Endothelial cell of umbilical vein (primary cell): Measurements from ENCODE around the gene B3GALT6.

ENCODE experiments used
- POLR2A ChIP-seq: IDR thresholded peaks from 2 replicates; pipeline ENCODE4 v1.6.1; 2012; ENCODE audit warnings: low read depth, mild to moderate bottlenecking, control low read depth, low read length
- TF ChIP-seq, protein P1 (sequence below), 2 donors: IDR thresholded peaks; 1 replicate in 1 of 2; 2 replicates in 1 of 2; pipeline ENCODE4 v1.5.1; 2011; ENCODE audit warnings: low read length in 2 of 2, mild to moderate bottlenecking in 2 of 2, moderate library complexity in 2 of 2, control low read depth in 1 of 2, inconsistent platforms in 1 of 2, low read depth in 1 of 2; ENCODE audit not compliant: insufficient read depth in 1 of 2; ENCODE audit errors: extremely low read depth in 1 of 2

DNA sequence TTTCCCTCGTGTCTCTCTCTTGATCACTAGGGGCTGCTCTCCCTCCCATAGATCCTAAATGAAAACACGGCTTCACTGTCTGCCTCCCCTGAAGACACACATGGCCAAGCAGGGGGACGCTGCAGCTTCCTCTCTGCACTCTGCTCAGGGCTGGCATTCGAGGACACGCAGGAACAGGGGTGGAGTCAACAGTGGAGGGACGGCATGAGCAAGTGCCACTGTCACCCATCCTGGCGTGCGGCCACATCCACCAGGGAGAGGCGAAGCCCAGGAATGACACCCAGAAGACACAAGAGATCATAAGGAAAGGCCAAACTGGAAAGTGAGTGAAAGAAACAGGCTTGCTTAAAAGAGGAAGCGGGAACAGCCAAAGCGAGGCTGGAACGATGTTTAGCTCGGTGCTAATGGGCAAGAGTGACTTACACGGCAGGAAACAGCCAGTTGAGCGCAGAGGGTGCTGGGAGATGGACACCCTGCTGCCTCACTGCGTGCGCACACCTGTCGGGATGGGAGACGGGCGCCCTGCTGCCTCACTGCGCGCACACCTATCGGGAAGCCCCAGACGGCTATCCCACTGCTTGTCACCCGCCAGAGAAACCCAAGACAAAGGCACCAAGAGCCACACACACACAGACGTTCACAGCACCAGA is 28.0 kb downstream of the B3GALT6 start:
- TF ChIP-seq, protein P1, sequence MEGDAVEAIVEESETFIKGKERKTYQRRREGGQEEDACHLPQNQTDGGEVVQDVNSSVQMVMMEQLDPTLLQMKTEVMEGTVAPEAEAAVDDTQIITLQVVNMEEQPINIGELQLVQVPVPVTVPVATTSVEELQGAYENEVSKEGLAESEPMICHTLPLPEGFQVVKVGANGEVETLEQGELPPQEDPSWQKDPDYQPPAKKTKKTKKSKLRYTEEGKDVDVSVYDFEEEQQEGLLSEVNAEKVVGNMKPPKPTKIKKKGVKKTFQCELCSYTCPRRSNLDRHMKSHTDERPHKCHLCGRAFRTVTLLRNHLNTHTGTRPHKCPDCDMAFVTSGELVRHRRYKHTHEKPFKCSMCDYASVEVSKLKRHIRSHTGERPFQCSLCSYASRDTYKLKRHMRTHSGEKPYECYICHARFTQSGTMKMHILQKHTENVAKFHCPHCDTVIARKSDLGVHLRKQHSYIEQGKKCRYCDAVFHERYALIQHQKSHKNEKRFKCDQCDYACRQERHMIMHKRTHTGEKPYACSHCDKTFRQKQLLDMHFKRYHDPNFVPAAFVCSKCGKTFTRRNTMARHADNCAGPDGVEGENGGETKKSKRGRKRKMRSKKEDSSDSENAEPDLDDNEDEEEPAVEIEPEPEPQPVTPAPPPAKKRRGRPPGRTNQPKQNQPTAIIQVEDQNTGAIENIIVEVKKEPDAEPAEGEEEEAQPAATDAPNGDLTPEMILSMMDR (IDR thresholded peaks at IDR 0.05; ENCODE audit: extremely low read depth in 1 of 2, insufficient read depth in 1 of 2, low read depth in 1 of 2, low read length in 2 of 2): no peak
- TF ChIP-seq POLR2A: no peak
